ENCODE results near the gene NPSR1.

The NPSR1 gene

DNA sequence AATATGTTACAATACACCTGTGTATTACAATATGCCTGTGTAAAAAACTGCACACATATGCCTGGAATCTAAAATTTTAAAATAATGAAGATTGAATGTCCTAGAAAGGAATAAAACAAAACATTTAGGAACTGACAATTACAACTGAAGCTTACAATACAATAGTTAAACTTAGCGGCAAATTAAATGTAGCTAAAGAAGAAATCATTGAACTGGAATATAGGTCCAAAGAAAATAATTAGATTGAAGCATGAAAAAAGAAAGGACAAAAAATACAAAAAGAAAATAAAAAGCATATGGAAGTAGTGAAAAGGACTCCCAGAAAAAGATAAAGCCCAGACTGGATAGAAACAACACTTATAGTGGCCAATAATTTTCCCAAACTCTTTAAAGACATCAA, 38.4 kb downstream of the NPSR1 start (continued):
- TF ChIP-seq BCL11B (tag by site-specific recombination; IDR thresholded peaks at IDR 0.05; ENCODE audit: low read depth) (no peak), ZNF140 (tag by site-specific recombination; IDR thresholded peaks at IDR 0.05) (no peak), ZBTB8A (tag by site-specific recombination; IDR thresholded peaks at IDR 0.05) (no peak), ZNF747 (tag by site-specific recombination; IDR thresholded peaks at IDR 0.05) (no peak)

DNA sequence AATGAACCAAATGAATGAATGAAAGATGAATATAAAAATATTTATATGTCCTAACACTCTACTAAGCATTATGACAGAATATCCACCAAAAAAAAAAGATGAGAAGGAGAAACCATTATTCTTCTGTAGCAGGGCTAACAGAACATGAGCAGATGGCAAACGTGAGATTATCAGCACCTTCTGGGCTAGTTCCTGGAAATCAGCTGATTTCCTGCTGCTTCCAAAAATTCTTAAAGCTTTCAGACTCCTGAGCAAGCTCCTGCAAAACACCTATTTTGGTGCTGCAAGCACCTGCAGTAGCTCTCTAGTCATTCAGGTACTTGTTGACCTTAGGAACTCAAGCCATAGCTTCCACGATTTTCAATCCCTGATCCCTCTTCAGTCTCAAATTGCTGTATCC, 51.8 kb downstream of the NPSR1 start:
- CTCF ChIA-PET: no interaction called here
- TF ChIP-seq ZNF23 (tag by site-specific recombination; IDR thresholded peaks at IDR 0.05; ENCODE audit: borderline replicate concordance) (no peak), ZNF174 (tag by site-specific recombination; IDR thresholded peaks at IDR 0.05) (no peak), ZNF596 (tag by site-specific recombination; IDR thresholded peaks at IDR 0.05) (no peak), KLF10 (tag by site-specific recombination; IDR thresholded peaks at IDR 0.05) (no peak), ZSCAN23 (tag by site-specific recombination; IDR thresholded peaks at IDR 0.05) (no peak), ZIC2 (tag by site-specific recombination; IDR thresholded peaks at IDR 0.05) (no peak), YY2 (tag by site-specific recombination; IDR thresholded peaks at IDR 0.05) (no peak), WT1 (tag by site-specific recombination; IDR thresholded peaks at IDR 0.05) (no peak), ZNF514 (tag by site-specific recombination; IDR thresholded peaks at IDR 0.05) (no peak), ZNF48 (tag by site-specific recombination; IDR thresholded peaks at IDR 0.05) (no peak), GLIS2 (tag by site-specific recombination; IDR thresholded peaks at IDR 0.05) (no peak), SCRT1 (tag by site-specific recombination; IDR thresholded peaks at IDR 0.05; ENCODE audit: borderline replicate concordance) (no peak), HOXA7 (CRISPR knock-in tag; IDR thresholded peaks at IDR 0.05; ENCODE audit: borderline replicate concordance) (no peak), ZBTB8A (tag by site-specific recombination; IDR thresholded peaks at IDR 0.05) (no peak), ZBTB17 (tag by site-specific recombination; IDR thresholded peaks at IDR 0.05) (no peak), ZNF585B (tag by site-specific recombination; IDR thresholded peaks at IDR 0.05) (no peak)
- TF ChIP-seq, protein P1, sequence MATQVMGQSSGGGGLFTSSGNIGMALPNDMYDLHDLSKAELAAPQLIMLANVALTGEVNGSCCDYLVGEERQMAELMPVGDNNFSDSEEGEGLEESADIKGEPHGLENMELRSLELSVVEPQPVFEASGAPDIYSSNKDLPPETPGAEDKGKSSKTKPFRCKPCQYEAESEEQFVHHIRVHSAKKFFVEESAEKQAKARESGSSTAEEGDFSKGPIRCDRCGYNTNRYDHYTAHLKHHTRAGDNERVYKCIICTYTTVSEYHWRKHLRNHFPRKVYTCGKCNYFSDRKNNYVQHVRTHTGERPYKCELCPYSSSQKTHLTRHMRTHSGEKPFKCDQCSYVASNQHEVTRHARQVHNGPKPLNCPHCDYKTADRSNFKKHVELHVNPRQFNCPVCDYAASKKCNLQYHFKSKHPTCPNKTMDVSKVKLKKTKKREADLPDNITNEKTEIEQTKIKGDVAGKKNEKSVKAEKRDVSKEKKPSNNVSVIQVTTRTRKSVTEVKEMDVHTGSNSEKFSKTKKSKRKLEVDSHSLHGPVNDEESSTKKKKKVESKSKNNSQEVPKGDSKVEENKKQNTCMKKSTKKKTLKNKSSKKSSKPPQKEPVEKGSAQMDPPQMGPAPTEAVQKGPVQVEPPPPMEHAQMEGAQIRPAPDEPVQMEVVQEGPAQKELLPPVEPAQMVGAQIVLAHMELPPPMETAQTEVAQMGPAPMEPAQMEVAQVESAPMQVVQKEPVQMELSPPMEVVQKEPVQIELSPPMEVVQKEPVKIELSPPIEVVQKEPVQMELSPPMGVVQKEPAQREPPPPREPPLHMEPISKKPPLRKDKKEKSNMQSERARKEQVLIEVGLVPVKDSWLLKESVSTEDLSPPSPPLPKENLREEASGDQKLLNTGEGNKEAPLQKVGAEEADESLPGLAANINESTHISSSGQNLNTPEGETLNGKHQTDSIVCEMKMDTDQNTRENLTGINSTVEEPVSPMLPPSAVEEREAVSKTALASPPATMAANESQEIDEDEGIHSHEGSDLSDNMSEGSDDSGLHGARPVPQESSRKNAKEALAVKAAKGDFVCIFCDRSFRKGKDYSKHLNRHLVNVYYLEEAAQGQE (tag by site-specific recombination; IDR thresholded peaks at IDR 0.05): no peak
- TF ChIP-seq, protein P2, sequence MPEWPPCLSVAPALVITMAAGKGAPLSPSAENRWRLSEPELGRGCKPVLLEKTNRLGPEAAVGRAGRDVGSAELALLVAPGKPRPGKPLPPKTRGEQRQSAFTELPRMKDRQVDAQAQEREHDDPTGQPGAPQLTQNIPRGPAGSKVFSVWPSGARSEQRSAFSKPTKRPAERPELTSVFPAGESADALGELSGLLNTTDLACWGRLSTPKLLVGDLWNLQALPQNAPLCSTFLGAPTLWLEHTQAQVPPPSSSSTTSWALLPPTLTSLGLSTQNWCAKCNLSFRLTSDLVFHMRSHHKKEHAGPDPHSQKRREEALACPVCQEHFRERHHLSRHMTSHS (tag by site-specific recombination; IDR thresholded peaks at IDR 0.05): no peak
- TF ChIP-seq, protein P3, sequence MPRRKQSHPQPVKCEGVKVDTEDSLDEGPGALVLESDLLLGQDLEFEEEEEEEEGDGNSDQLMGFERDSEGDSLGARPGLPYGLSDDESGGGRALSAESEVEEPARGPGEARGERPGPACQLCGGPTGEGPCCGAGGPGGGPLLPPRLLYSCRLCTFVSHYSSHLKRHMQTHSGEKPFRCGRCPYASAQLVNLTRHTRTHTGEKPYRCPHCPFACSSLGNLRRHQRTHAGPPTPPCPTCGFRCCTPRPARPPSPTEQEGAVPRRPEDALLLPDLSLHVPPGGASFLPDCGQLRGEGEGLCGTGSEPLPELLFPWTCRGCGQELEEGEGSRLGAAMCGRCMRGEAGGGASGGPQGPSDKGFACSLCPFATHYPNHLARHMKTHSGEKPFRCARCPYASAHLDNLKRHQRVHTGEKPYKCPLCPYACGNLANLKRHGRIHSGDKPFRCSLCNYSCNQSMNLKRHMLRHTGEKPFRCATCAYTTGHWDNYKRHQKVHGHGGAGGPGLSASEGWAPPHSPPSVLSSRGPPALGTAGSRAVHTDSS (tag by site-specific recombination; IDR thresholded peaks at IDR 0.05): no peak
- POLR2A ChIA-PET: no interaction called here
- no peaks in the 10 kb centered on the region for H3K4me1 ChIP-seq (ENCODE audit: control insufficient read depth, insufficient read depth, low read length)
- no peaks in the 10 kb centered on the region for H3K36me3 ChIP-seq (ENCODE audit: control insufficient read depth in 2 of 2, insufficient read depth in 1 of 2, low read length in 2 of 2)
- H3K27ac ChIP-seq (ENCODE audit: extremely low read depth, low read depth, low read length): no peak overlapping the region
- H3K9me3 ChIP-seq (ENCODE audit: control insufficient read depth, insufficient read depth, low read depth, low read length): no peaks in the 10 kb centered on the region
- no peak overlapping the region for H3K4me3 ChIP-seq (ENCODE audit: low read depth, low read length)

Data from HEK293 (cell line).